Measurements from ENCODE around the gene CFAP157.

The CFAP157 gene

GRCh38 chr9:127706836-127707241, at the start of gene CFAP157:
Gene CFAP157, plus strand, starts transcription at chr9:127706988. Its CDS starts 44 bp downstream, at chr9:127707032.
- Histone ChIP-seq H3K27me3 (ENCODE audit: control insufficient read depth in 1 of 2, insufficient read depth in 2 of 2, low read length in 2 of 2) (peaks cover 0 to 2% of the 10 kb centered on the region in 2 donors), H3K27ac (ENCODE audit: low read length) (no peak within 1 kb of the TSS), H3K9me3 (ENCODE audit: control insufficient read depth in 2 of 2, low read length in 2 of 2) (no peaks in the 10 kb centered on the region), H3K36me3 (ENCODE audit: control insufficient read depth in 2 of 2, insufficient read depth in 2 of 2, low read length in 2 of 2) (no peaks in the 10 kb centered on the region), H3K4me3 (ENCODE audit: low read length in 2 of 2) (no peak within 1 kb of the TSS), H3K9ac (ENCODE audit: low read length in 2 of 2) (no peak within 1 kb of the TSS), H3K4me1 (ENCODE audit: control insufficient read depth, insufficient read depth, low read length) (no peaks in the 10 kb centered on the region)

- H3K9me3 ChIP-seq (ENCODE audit: control insufficient read depth in 2 of 2, low read length in 2 of 2), result no peaks in the 10 kb centered on the region
- no peak overlapping the region for H3K27ac ChIP-seq (ENCODE audit: low read length)
- no peaks in the 10 kb centered on the region for H3K27me3 ChIP-seq (ENCODE audit: control insufficient read depth in 1 of 2, insufficient read depth in 2 of 2, low read length in 2 of 2)
- H3K4me3 ChIP-seq (ENCODE audit: low read length in 2 of 2), result no peak overlapping the region
- no peaks in the 10 kb centered on the region for H3K4me1 ChIP-seq (ENCODE audit: control insufficient read depth, insufficient read depth, low read length)
- H3K9ac ChIP-seq (ENCODE audit: low read length in 2 of 2), result no peak overlapping the region
- H3K36me3 ChIP-seq (ENCODE audit: control insufficient read depth in 2 of 2, insufficient read depth in 2 of 2, low read length in 2 of 2), result peaks cover 10 to 32% of the 10 kb centered on the region in 2 donors
Observed at GRCh38 chr9:127658428-127658827, 48.4 kb upstream of the CFAP157 start.

- Histone ChIP-seq H3K4me3 (ENCODE audit: low read length in 2 of 2) (no peak overlapping the region), H3K9ac (ENCODE audit: low read length in 2 of 2) (no peak overlapping the region), H3K9me3 (ENCODE audit: control insufficient read depth in 2 of 2, low read length in 2 of 2) (no peaks in the 10 kb centered on the region), H3K36me3 (ENCODE audit: control insufficient read depth in 2 of 2, insufficient read depth in 2 of 2, low read length in 2 of 2) (peaks cover 21 to 35% of the 10 kb centered on the region in 2 donors), H3K27ac (ENCODE audit: low read length) (no peak overlapping the region), H3K4me1 (ENCODE audit: control insufficient read depth, insufficient read depth, low read length) (peaks cover 2% of the 10 kb centered on the region), H3K27me3 (ENCODE audit: control insufficient read depth in 1 of 2, insufficient read depth in 2 of 2, low read length in 2 of 2) (no peaks in the 10 kb centered on the region)
Observed at GRCh38 chr9:127660886-127661741, 45.7 kb upstream of the CFAP157 start.

GRCh38 chr9:127662617-127663016, 44.2 kb upstream of the CFAP157 start:
- no peak overlapping the region for H3K27ac ChIP-seq (ENCODE audit: low read length)
- H3K4me1 ChIP-seq (ENCODE audit: control insufficient read depth, insufficient read depth, low read length), result peaks cover 2% of the 10 kb centered on the region
- H3K9me3 ChIP-seq (ENCODE audit: control insufficient read depth in 2 of 2, low read length in 2 of 2), result no peaks in the 10 kb centered on the region
- H3K4me3 ChIP-seq (ENCODE audit: low read length in 2 of 2), result no peak overlapping the region
- H3K9ac ChIP-seq (ENCODE audit: low read length in 2 of 2), result no peak overlapping the region
- no peaks in the 10 kb centered on the region for H3K27me3 ChIP-seq (ENCODE audit: control insufficient read depth in 1 of 2, insufficient read depth in 2 of 2, low read length in 2 of 2)
- peaks cover 21 to 35% of the 10 kb centered on the region in 2 donors for H3K36me3 ChIP-seq (ENCODE audit: control insufficient read depth in 2 of 2, insufficient read depth in 2 of 2, low read length in 2 of 2)

GRCh38 chr9:127664324-127664677, 42.5 kb upstream of the CFAP157 start:
- Histone ChIP-seq H3K27me3 (ENCODE audit: control insufficient read depth in 1 of 2, insufficient read depth in 2 of 2, low read length in 2 of 2) (no peaks in the 10 kb centered on the region), H3K4me1 (ENCODE audit: control insufficient read depth, insufficient read depth, low read length) (peaks cover 2% of the 10 kb centered on the region), H3K36me3 (ENCODE audit: control insufficient read depth in 2 of 2, insufficient read depth in 2 of 2, low read length in 2 of 2) (peaks cover 21 to 36% of the 10 kb centered on the region in 2 donors), H3K9ac (ENCODE audit: low read length in 2 of 2) (no peak overlapping the region), H3K4me3 (ENCODE audit: low read length in 2 of 2) (no peak overlapping the region), H3K9me3 (ENCODE audit: control insufficient read depth in 2 of 2, low read length in 2 of 2) (no peaks in the 10 kb centered on the region), H3K27ac (ENCODE audit: low read length) (no peak overlapping the region)

GRCh38 chr9:127664678-127665507, 41.9 kb upstream of the CFAP157 start:
- Histone ChIP-seq H3K4me1 (ENCODE audit: control insufficient read depth, insufficient read depth, low read length) (peaks cover 2% of the 10 kb centered on the region), H3K27me3 (ENCODE audit: control insufficient read depth in 1 of 2, insufficient read depth in 2 of 2, low read length in 2 of 2) (no peaks in the 10 kb centered on the region), H3K36me3 (ENCODE audit: control insufficient read depth in 2 of 2, insufficient read depth in 2 of 2, low read length in 2 of 2) (peaks cover 21 to 33% of the 10 kb centered on the region in 2 donors), H3K27ac (ENCODE audit: low read length) (no peak overlapping the region), H3K9ac (ENCODE audit: low read length in 2 of 2) (no peak overlapping the region), H3K4me3 (ENCODE audit: low read length in 2 of 2) (no peak overlapping the region), H3K9me3 (ENCODE audit: control insufficient read depth in 2 of 2, low read length in 2 of 2) (no peaks in the 10 kb centered on the region)

- Histone ChIP-seq H3K27me3 (ENCODE audit: control insufficient read depth in 1 of 2, insufficient read depth in 2 of 2, low read length in 2 of 2) (no peaks in the 10 kb centered on the region), H3K36me3 (ENCODE audit: control insufficient read depth in 2 of 2, insufficient read depth in 2 of 2, low read length in 2 of 2) (peaks cover 25 to 37% of the 10 kb centered on the region in 2 donors), H3K9me3 (ENCODE audit: control insufficient read depth in 2 of 2, low read length in 2 of 2) (no peaks in the 10 kb centered on the region), H3K4me3 (ENCODE audit: low read length in 2 of 2) (no peak overlapping the region), H3K9ac (ENCODE audit: low read length in 2 of 2) (no peak overlapping the region), H3K27ac (ENCODE audit: low read length) (no peak overlapping the region), H3K4me1 (ENCODE audit: control insufficient read depth, insufficient read depth, low read length) (peaks cover 2% of the 10 kb centered on the region)
Observed at GRCh38 chr9:127667127-127667844, 39.5 kb upstream of the CFAP157 start.

GRCh38 chr9:127667906-127668305, 38.9 kb upstream of the CFAP157 start:
- H3K4me1 ChIP-seq (ENCODE audit: control insufficient read depth, insufficient read depth, low read length), result peaks cover 2% of the 10 kb centered on the region
- H3K27ac ChIP-seq (ENCODE audit: low read length), result no peak overlapping the region
- peaks cover 27 to 39% of the 10 kb centered on the region in 2 donors for H3K36me3 ChIP-seq (ENCODE audit: control insufficient read depth in 2 of 2, insufficient read depth in 2 of 2, low read length in 2 of 2)
- no peaks in the 10 kb centered on the region for H3K9me3 ChIP-seq (ENCODE audit: control insufficient read depth in 2 of 2, low read length in 2 of 2)
- no peak overlapping the region for H3K9ac ChIP-seq (ENCODE audit: low read length in 2 of 2)
- no peak overlapping the region for H3K4me3 ChIP-seq (ENCODE audit: low read length in 2 of 2)
- no peaks in the 10 kb centered on the region for H3K27me3 ChIP-seq (ENCODE audit: control insufficient read depth in 1 of 2, insufficient read depth in 2 of 2, low read length in 2 of 2)

GRCh38 chr9:127673234-127673633, 33.6 kb upstream of the CFAP157 start:
- Histone ChIP-seq H3K4me1 (ENCODE audit: control insufficient read depth, insufficient read depth, low read length) (no peaks in the 10 kb centered on the region), H3K9me3 (ENCODE audit: control insufficient read depth in 2 of 2, low read length in 2 of 2) (no peaks in the 10 kb centered on the region), H3K4me3 (ENCODE audit: low read length in 2 of 2) (no peak overlapping the region), H3K36me3 (ENCODE audit: control insufficient read depth in 2 of 2, insufficient read depth in 2 of 2, low read length in 2 of 2) (peaks cover 26 to 41% of the 10 kb centered on the region in 2 donors), H3K27ac (ENCODE audit: low read length) (no peak overlapping the region), H3K9ac (ENCODE audit: low read length in 2 of 2) (no peak overlapping the region), H3K27me3 (ENCODE audit: control insufficient read depth in 1 of 2, insufficient read depth in 2 of 2, low read length in 2 of 2) (no peaks in the 10 kb centered on the region)

GRCh38 chr9:127676638-127677037, 30.1 kb upstream of the CFAP157 start:
- no peak overlapping the region for H3K4me3 ChIP-seq (ENCODE audit: low read length in 2 of 2)
- H3K9ac ChIP-seq (ENCODE audit: low read length in 2 of 2), result no peak overlapping the region
- H3K4me1 ChIP-seq (ENCODE audit: control insufficient read depth, insufficient read depth, low read length), result no peaks in the 10 kb centered on the region
- H3K27ac ChIP-seq (ENCODE audit: low read length), result no peak overlapping the region
- H3K9me3 ChIP-seq (ENCODE audit: control insufficient read depth in 2 of 2, low read length in 2 of 2), result no peaks in the 10 kb centered on the region
- H3K27me3 ChIP-seq (ENCODE audit: control insufficient read depth in 1 of 2, insufficient read depth in 2 of 2, low read length in 2 of 2), result no peaks in the 10 kb centered on the region
- H3K36me3 ChIP-seq (ENCODE audit: control insufficient read depth in 2 of 2, insufficient read depth in 2 of 2, low read length in 2 of 2), result peaks cover 37 to 62% of the 10 kb centered on the region in 2 donors

Measured in stomach smooth muscle (tissue), 2 donors.